Colonic mucosa (tissue), 4 donors: ENCODE measurements around the gene KEL. TPM values are rescaled to one million over a fixed set of nuclear protein-coding genes. Genes with fewer than 3 reads are reported as not detected.
"Not testable (repeated sequence)": the region's sequence is repeated elsewhere in the genome, so short reads cannot be mapped to it uniquely, and the experiment has no call there.

Experiments used
- DNase-seq: peaks from one replicate; pipeline ENCODE4 v3.0.0-alpha.2; 2020
- H3K27ac ChIP-seq: fragments of 200-600 bp; one replicate; pipeline ENCODE4 v1.8.0; 2021
- H3K27me3 ChIP-seq: fragments of 200-600 bp; one replicate; pipeline ENCODE4 v1.8.0; 2021
- H3K36me3 ChIP-seq: fragments of 200-600 bp; one replicate; pipeline ENCODE4 v1.8.0; 2021
- H3K4me1 ChIP-seq: fragments of 200-600 bp; one replicate; pipeline ENCODE4 v1.8.0; 2021; ENCODE audit warnings: mild to moderate bottlenecking
- H3K4me3 ChIP-seq: fragments of 200-600 bp; one replicate; pipeline ENCODE4 v1.8.0; 2021
- H3K9ac ChIP-seq, 2 donors: one replicate each; pipeline ENCODE4 v1.7.0; 2013; ENCODE audit warnings: control low read depth in 2 of 2, low read depth in 2 of 2, low read length in 2 of 2
- H3K9me3 ChIP-seq: fragments of 200-600 bp; one replicate; pipeline ENCODE4 v1.8.0; 2021
- CTCF ChIP-seq: fragments of 200-600 bp; IDR thresholded peaks from one replicate; pipeline ENCODE4 v1.8.0; 2022; ENCODE audit warnings: antibody characterized with exemption, mild to moderate bottlenecking
- intact Hi-C: fragments of 100-400 bp; cut with DNase I; formaldehyde crosslinking; loops from one replicate; pipeline ENCODE4 v1.14.1; 2022
- total RNA-seq, 2 donors: library from RNA; stranded (reverse); fragmentation: NEBNext Ultra II Directional in 1 of 2; extraction: Animal tissue kit (Norgen Biotek cat#: 25700) in 1 of 2; gene quantifications; one replicate each; pipeline ENCODE4 v1.2.1, GENCODE V29; 2021
- donor health status: healthy.
- donor health status: DM: no; HTN: no; CAD: no.
- donor health status: DM: no; HTN: no; CAD: no.

KEL gene
- total RNA-seq, 2 donors from 2014 or later = 0.77 TPM; not detected in 1

DNA sequence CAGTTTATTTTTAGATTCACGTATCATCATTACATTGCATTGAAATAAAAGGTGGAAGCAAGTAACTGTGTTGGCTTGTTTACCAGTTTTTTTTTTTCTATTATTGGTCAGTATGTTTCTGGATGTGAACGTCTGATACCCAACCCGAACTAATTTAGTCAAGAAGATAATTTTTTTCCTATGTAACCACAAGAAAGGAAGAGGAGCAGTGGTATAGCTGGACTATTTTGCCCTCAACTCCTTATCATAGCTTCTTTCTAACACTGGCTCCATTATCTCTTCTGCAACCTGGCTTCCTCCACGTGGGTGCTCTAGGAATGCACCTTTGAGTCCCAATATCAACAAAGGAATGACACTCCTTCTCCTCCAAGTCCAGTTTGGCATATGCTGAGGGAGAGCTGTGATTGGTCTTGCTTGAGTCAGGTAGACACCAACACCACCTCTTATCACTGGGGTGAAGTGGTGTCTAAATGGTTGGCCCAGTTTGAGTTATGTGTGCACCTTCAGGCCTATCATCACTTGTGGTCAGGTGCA is 35.4 kb upstream of the KEL start:
- DNase-seq = no peak
- Histone ChIP-seq H3K4me1 (no peaks in the 10 kb centered on the region), H3K9me3 (no peaks in the 10 kb centered on the region), H3K36me3 (no peaks in the 10 kb centered on the region), H3K27me3 (no peaks in the 10 kb centered on the region), H3K9ac (no peak overlapping the region), H3K4me3 (no peak overlapping the region), H3K27ac (no peak overlapping the region)
- no peak for TF ChIP-seq CTCF
- intact Hi-C loops = no loop called here

DNA sequence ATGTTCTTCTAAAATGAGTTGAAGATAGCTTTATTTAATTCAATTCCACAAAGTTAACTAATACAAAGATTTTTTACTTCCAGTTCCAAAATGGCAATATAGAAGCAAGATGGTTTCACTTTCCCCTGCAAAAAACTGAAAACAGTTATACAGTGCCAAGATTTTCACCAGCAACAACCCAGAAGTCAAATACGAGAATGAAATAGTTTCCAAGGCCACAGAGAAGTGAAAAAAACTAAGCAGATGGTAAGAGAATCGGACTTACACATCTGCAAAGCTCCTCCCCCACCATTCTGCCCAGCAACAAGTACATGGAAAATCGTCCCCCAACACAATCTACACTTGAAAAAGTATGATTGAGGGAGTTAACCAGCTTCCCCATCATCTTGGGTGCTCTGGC is 30.3 kb upstream of the KEL start:
- no peaks in the 10 kb centered on the region for H3K4me1 ChIP-seq
- H3K9ac ChIP-seq = no peak overlapping the region
- no peak for DNase-seq
- H3K9me3 ChIP-seq = no peaks in the 10 kb centered on the region
- no peak overlapping the region for H3K27ac ChIP-seq
- H3K4me3 ChIP-seq = no peak overlapping the region
- intact Hi-C loops = no loop called here
- no peaks in the 10 kb centered on the region for H3K36me3 ChIP-seq
- no peak for TF ChIP-seq CTCF
- H3K27me3 ChIP-seq = no peaks in the 10 kb centered on the region

- TF ChIP-seq CTCF = no peak
- H3K4me1 ChIP-seq = no peaks in the 10 kb centered on the region
- no peak overlapping the region for H3K27ac ChIP-seq
- no peak overlapping the region for H3K9ac ChIP-seq
- DNase-seq = no peak
- intact Hi-C loops = no loop called here
- H3K9me3 ChIP-seq = no peaks in the 10 kb centered on the region
- H3K36me3 ChIP-seq = no peaks in the 10 kb centered on the region
- no peak overlapping the region for H3K4me3 ChIP-seq
- no peaks in the 10 kb centered on the region for H3K27me3 ChIP-seq
Measured at GRCh38 chr7:142984297-142984696, 22.1 kb upstream of the KEL start.

DNA sequence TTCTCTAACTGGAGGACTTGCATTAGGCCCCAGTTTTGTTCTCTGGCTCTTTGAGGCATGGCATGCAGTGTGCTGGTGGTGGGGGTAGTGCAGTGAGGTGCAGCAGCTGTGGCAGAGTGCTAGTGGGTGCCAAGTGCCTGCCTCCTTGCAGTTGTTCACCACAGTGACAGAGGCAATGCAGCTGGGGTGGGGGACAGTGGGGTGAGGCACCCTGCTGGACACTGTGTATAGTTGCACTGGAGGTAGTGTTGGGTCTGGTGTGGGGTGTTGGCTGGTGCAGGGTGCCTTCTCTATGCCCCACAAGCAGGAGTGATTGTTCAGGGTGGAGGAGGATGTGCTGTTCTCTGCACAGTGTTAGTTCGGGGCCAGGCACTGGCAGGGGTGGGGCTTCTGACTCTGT is 21.7 kb upstream of the KEL start:
- no peaks in the 10 kb centered on the region for H3K9me3 ChIP-seq
- H3K27ac ChIP-seq = no peak overlapping the region
- no peaks in the 10 kb centered on the region for H3K36me3 ChIP-seq
- H3K4me3 ChIP-seq = no peak overlapping the region
- no peaks in the 10 kb centered on the region for H3K27me3 ChIP-seq
- no peak for TF ChIP-seq CTCF
- no peak overlapping the region for H3K9ac ChIP-seq
- intact Hi-C loops = no loop called here
- no peaks in the 10 kb centered on the region for H3K4me1 ChIP-seq
- DNase-seq = no peak

GRCh38 chr7:142978402-142978801 is 16.2 kb upstream of the KEL start:
- H3K36me3 ChIP-seq, DNase-seq, H3K9ac ChIP-seq, H3K27me3 ChIP-seq, H3K27ac ChIP-seq, H3K9me3 ChIP-seq, H3K4me3 ChIP-seq, intact Hi-C loops, H3K4me1 ChIP-seq: not testable (repeated sequence)

- Histone ChIP-seq H3K9me3 (no peaks in the 10 kb centered on the region), H3K27ac (no peak overlapping the region), H3K36me3 (no peaks in the 10 kb centered on the region), H3K4me3 (no peak overlapping the region), H3K27me3 (no peaks in the 10 kb centered on the region), H3K9ac (no peak overlapping the region), H3K4me1 (no peaks in the 10 kb centered on the region)
- no peak for TF ChIP-seq CTCF
- no peak for DNase-seq
- intact Hi-C loops = no loop called here
Measured at GRCh38 chr7:142974626-142975025, 12.5 kb upstream of the KEL start.
